NB4 (cell line): Measurements from ENCODE around the gene DOCK9.

Source experiments
- CTCF ChIP-seq: IDR thresholded peaks from one replicate; pipeline ENCODE4 v1.5.1; 2012; ENCODE audit warnings: low read depth, low read length
- MYC ChIP-seq: IDR thresholded peaks from 2 replicates; pipeline ENCODE4 v1.6.1; 2011; ENCODE audit warnings: low read depth, low read length
- POLR2A ChIP-seq: IDR thresholded peaks from 2 replicates; pipeline ENCODE4 v1.6.1; 2011; ENCODE audit warnings: mild to moderate bottlenecking; ENCODE audit not compliant: insufficient read length; ENCODE audit errors: extremely low read depth

DNA sequence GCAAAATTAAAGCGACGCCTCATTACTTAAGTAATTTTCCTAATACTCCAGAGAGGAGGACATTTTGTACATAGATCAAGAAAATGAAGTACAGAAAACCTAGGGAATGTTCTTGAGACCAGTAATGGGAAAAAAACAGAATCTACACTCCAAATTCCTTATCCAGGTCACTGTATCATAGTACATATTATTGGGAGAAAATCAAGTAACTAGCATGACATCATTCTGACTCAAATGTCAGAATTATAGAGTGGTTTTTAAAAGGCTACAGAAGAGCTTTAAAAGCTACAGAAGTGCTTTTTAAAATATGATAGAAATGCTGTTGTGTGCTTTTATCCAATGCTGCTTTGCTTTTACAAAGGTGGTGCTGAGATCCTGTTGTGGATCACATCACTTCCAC is 139.1 kb downstream of the DOCK9 start:
- no peak for TF ChIP-seq CTCF
- TF ChIP-seq POLR2A, result no peak
- no peak for TF ChIP-seq MYC
